ENCODE data around the gene INPP5K.

The INPP5K gene

GRCh38 chr17:1506649-1507267, 9.7 kb downstream of the INPP5K start:
- no peak for DNase-seq (ENCODE audit: low read depth in 2 of 2)

- no peak for DNase-seq (ENCODE audit: low read depth in 2 of 2)
Measured at GRCh38 chr17:1505586-1505985, 10.8 kb downstream of the INPP5K start.

GRCh38 chr17:1504866-1505265, 11.5 kb downstream of the INPP5K start:
- no peak for DNase-seq (ENCODE audit: low read depth in 2 of 2)

GRCh38 chr17:1503699-1504098, 12.7 kb downstream of the INPP5K start:
- DNase-seq (ENCODE audit: low read depth in 2 of 2): no peak

- DNase-seq (ENCODE audit: low read depth in 2 of 2): no peak
Measured at GRCh38 chr17:1498869-1499268, 17.5 kb downstream of the INPP5K start.

GRCh38 chr17:1498233-1498632, 18.2 kb downstream of the INPP5K start:
- no peak for DNase-seq (ENCODE audit: low read depth in 2 of 2)

- DNase-seq (ENCODE audit: low read depth in 2 of 2): no peak
Measured at GRCh38 chr17:1497831-1498230, 18.6 kb downstream of the INPP5K start.

- no peak for DNase-seq (ENCODE audit: low read depth in 2 of 2)
Measured at GRCh38 chr17:1496869-1497268, 19.5 kb downstream of the INPP5K start.

GRCh38 chr17:1495265-1495989, 21.0 kb downstream of the INPP5K start:
- no peak for DNase-seq (ENCODE audit: low read depth in 2 of 2)

- no peak for DNase-seq (ENCODE audit: low read depth in 2 of 2)
Measured at GRCh38 chr17:1494736-1495253, 21.6 kb downstream of the INPP5K start.

- no peak for DNase-seq (ENCODE audit: low read depth in 2 of 2)
Measured at GRCh38 chr17:1494203-1494602, 22.2 kb downstream of the INPP5K start.

- no peak for DNase-seq (ENCODE audit: low read depth in 2 of 2)
Measured at GRCh38 chr17:1493291-1493980, 23.0 kb downstream of the INPP5K start.

GRCh38 chr17:1492249-1493206, 23.9 kb downstream of the INPP5K start, which contains the start of gene MYO1C:
Gene MYO1C (minus strand): TSS chr17:1492686. CDS start chr17:1492487, 199 bp downstream.
- DNase-seq (ENCODE audit: low read depth in 2 of 2): no peak

- DNase-seq (ENCODE audit: low read depth in 2 of 2): no peak
Measured at GRCh38 chr17:1491443-1492248, 24.8 kb downstream of the INPP5K start.

GRCh38 chr17:1490643-1491442, 25.6 kb downstream of the INPP5K start:
- DNase-seq (ENCODE audit: low read depth in 2 of 2): peak in 1 of 2 donors; percentile 65

GRCh38 chr17:1488826-1489270, 27.6 kb downstream of the INPP5K start:
- no peak for DNase-seq (ENCODE audit: low read depth in 2 of 2)

- peak in 1 of 2 donors; percentile 54 for DNase-seq (ENCODE audit: low read depth in 2 of 2)
Measured at GRCh38 chr17:1487939-1488825, 28.2 kb downstream of the INPP5K start.

Data from stimulated activated CD4-positive, alpha-beta T cell treated with anti-CD3 and anti-CD28 coated beads, Interleukin-15, amount 100 ng/mL, for 48 hours (primary cell).